Uterus (tissue), 2 donors: ENCODE data around the gene C10orf53.

Experiments
- POLR2A ChIP-seq, 2 donors: fragments of 450-650 bp; IDR thresholded peaks; one replicate each; pipeline ENCODE4 v1.6.1; 2016; ENCODE audit warnings: antibody characterized with exemption in 2 of 2, mild to moderate bottlenecking in 1 of 2, moderate library complexity in 1 of 2
- TF ChIP-seq, protein P1 (sequence below), 4 experiments: fragments of 200-600 bp in 2 of 4; fragments of 450-650 bp in 2 of 4; sonication (generic) in 2 of 4; IDR thresholded peaks; one replicate each; pipeline ENCODE4 v1.5.1; 2016 to 2019; ENCODE audit warnings: antibody characterized with exemption in 4 of 4, mild to moderate bottlenecking in 2 of 4, moderate library complexity in 1 of 4

DNA sequence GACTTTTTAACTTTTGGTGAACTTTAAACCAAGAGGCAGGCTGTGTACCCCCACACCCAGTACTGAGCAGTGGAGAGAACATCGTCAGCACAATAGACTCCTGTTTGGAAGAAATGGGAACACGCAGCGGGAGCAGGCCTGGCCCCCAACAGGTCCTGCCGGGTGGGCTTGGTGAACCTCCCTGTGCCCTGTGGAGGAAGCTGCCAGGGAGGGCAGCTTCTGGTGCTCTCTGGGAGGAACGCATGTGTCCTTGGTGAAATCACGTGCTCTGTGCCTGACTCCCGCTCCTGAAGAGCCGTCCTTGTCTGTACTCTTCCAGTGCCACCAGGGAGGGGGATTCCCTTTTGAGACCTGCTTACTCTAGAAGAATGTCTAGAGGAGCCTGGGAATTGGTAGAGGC, 34.0 kb upstream of the C10orf53 start:
- TF ChIP-seq, protein P1, sequence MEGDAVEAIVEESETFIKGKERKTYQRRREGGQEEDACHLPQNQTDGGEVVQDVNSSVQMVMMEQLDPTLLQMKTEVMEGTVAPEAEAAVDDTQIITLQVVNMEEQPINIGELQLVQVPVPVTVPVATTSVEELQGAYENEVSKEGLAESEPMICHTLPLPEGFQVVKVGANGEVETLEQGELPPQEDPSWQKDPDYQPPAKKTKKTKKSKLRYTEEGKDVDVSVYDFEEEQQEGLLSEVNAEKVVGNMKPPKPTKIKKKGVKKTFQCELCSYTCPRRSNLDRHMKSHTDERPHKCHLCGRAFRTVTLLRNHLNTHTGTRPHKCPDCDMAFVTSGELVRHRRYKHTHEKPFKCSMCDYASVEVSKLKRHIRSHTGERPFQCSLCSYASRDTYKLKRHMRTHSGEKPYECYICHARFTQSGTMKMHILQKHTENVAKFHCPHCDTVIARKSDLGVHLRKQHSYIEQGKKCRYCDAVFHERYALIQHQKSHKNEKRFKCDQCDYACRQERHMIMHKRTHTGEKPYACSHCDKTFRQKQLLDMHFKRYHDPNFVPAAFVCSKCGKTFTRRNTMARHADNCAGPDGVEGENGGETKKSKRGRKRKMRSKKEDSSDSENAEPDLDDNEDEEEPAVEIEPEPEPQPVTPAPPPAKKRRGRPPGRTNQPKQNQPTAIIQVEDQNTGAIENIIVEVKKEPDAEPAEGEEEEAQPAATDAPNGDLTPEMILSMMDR (IDR thresholded peaks at IDR 0.05), result no peak
- no peak for TF ChIP-seq POLR2A (IDR thresholded peaks at IDR 0.05)
